ENCODE results near the gene LUM. TPM values are rescaled to one million over a fixed set of nuclear protein-coding genes. Genes with fewer than 3 reads are reported as not detected.
A peak's percentile ranks its signal among the peaks of the same experiment; 100 is the strongest.

Gene LUM, protein sequence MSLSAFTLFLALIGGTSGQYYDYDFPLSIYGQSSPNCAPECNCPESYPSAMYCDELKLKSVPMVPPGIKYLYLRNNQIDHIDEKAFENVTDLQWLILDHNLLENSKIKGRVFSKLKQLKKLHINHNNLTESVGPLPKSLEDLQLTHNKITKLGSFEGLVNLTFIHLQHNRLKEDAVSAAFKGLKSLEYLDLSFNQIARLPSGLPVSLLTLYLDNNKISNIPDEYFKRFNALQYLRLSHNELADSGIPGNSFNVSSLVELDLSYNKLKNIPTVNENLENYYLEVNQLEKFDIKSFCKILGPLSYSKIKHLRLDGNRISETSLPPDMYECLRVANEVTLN
- polyA plus RNA-seq (ENCODE audit: insufficient read length): 424 TPM

GRCh38 chr12:91111366-91112325 lies at the start of gene LUM:
Gene LUM, minus strand, starts transcription at chr12:91111494. Its CDS starts 2,515 bp downstream, at chr12:91108979.
- DNase-seq: peak; percentile 89

DNA sequence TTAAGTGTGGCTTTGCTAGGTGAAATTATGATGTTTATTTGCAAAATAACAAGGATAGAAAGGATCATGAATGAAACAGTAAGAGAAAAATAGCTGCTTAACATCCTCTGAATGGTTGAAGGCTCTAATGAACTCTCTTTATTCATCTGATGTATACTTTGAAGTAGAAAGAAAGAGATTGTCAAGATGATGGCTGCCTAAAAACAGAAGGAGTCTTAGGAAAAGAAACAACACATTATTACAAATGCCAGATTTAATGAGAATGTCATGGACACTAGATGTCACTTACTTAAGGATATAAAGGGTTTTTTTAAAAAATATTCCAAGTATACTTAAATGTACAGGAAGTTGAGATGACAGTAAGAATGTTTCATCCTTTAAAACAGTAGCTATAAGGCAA lies 49.7 kb upstream of the LUM start:
- DNase-seq: no peak

DNA sequence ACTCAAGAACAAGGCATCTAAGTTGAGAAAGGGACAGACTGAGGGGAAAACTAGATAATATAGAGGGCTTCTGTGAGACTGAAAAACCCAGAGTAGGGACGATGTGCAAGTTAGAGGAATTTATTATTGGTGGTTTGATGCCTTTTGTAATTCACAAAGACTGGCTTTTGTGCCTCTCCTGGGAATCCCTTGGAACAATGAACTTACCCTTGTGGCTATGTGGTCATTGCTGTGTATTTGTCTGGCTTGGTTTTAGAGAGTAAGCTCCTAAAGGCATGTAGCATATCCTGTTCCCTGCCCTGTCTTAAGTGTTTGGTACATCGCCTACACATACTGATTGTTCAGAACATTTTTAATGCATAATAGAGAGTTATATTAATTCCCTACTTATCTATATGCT lies 44.7 kb upstream of the LUM start:
- DNase-seq: no peak

- no peak for DNase-seq
These were observed 42.8 kb upstream of the LUM start for GRCh38 chr12:91154131-91154530.

DNA sequence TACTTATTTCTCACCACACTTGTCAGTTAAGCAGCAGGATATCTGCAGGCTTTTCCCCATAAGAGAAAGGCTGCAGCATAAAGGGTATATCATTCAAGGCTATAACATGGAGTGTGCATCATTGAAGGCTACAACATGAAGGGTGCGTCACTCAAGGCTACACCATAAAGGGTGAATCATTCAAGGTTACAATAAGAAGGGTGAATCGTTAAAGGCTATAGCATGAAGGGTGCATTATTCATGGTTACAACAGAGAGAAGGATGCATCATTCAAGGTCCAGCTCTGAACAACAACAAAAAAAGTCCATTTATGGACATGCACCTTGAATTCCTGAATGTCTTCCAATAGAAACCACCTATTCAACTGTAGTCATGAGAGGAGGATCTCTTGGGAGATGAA lies 32.8 kb upstream of the LUM start:
- DNase-seq: no peak

DNA sequence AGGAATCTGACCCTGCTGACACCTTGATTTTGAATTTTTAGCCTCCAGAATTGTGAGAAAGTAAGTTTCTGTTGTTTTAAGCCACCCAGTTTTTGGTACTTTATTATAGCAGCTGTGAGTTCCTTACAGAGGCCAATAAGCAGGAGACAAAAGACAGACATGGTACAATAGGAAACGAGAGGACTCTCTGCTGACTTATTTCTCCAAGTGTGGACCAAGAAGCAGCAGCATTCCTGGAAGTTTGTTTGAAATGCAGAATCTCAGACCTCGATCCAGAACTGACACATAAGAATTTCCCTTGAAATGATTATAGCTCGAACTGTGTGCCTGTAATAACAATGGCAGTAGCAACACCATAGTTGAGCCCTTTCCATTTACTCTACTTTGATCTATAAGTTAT lies 31.9 kb upstream of the LUM start:
- no peak for DNase-seq

GRCh38 chr12:91142221-91142631 lies 30.9 kb upstream of the LUM start:
- DNase-seq: peak; percentile 71

GRCh38 chr12:91140026-91140931 lies 29.0 kb upstream of the LUM start:
- DNase-seq: peak; percentile 68

DNA sequence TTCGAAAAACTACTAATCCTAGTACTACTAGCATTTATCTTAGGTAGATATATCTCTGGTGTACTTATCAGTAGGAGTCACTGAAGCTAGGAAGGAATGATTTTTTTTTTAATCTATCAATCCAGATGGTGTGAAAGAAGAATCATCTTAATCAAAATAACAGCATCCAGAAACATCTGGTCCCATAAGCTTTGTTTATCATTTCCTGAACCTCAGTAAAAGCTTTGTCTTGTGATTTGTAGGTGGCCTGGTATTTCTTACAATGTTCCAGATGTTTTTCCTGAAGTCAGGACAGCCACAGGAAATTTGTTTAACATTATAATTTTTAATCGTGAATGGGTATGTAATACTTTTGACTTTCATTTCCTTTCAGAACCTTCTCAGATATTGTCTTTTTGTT lies 28.0 kb upstream of the LUM start:
- DNase-seq: no peak

GRCh38 chr12:91138337-91138920 lies 27.1 kb upstream of the LUM start:
- DNase-seq: no peak

GRCh38 chr12:91133871-91134270 lies 22.6 kb upstream of the LUM start:
- DNase-seq: no peak

- DNase-seq: no peak
These were observed 18.5 kb upstream of the LUM start for GRCh38 chr12:91129662-91130362.

- DNase-seq: no peak
These were observed 16.5 kb upstream of the LUM start for GRCh38 chr12:91127751-91128150.

DNA sequence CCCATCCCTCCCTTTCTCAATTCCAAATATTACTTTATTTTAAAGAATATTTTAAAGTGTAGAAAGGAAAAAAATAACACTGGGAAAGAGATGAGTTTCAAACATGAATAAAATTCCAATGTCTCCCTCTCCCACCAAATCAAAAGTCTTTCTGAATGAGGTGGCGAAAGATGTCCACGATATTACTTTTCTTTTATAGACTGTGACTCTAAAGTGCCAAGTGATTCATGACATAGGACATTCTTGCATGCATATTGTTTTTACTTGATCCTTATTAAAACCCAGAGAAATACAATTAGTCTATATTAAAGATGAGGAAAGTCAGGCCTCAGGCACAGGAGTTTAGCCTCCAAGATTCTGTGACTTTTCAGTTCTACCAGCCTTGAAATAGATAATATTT lies 16.0 kb upstream of the LUM start:
- DNase-seq: no peak

DNA sequence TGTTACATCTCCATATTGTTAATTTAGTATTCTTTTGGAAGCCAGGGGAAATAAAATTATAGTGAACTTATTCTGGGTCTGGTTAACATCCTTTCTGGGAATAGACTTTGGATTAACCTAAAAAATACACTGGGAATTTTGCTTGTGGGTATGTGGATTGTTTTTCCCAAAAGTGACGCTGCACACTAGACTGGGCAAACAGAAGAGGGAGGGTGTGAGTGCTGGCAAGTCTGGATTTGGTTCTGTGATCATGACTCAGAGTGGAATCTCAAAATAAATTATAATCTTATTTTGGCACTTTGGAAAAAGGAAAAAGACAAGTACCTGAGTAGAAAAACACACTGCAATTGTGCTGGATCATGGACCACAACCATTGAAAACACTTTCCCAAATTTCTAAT lies 15.2 kb upstream of the LUM start:
- DNase-seq: no peak

DNA sequence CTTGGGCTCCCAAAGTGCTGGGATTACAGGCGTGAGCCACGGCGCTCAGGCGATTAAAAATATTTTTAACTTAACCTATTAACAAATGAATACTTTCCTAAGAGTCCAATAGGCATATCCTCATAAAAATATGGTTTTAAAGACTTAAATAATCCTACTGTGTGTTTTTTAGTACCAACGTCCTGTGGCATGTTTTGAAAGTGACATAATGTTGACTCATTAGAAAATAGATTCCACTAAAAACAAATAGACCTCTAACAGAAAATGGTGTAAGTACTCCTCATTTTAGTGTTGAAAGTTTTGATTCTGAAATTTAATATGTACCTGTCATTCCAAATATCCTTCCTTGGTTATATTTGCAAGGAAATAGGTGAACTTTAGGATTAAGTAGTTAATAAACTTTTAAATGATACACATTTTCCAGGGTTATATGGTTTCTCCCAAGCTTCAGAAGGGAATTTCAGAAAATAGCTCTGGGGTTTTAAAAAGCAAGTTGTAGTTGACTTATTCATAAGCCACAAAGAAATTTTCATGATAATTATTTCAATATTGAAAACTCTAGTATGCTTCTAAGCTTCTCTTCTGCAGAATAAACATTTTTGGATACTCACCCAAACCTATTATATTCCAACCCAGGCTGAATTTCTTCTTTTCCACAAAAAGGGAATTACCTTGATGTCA lies 12.1 kb upstream of the LUM start:
- no peak for DNase-seq

DNA sequence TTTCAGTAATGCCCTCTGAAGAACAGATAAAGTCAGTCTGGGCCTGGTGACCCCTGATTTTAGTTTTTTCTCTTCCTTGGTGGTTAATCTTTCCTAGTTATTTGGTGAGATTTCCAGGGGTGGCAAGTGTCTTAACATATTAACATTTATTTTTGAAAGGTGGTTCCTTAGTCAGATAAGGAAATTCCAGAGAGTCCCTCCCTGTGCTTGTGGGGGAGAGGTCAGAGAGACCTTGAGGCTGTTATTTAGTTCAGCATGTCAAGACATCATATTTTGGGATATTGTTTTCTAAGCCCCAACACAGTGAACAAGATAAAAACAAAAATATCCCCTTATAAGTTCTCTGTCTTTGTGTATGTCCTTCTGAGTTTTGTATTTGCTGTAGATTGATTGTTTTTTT lies 9.5 kb upstream of the LUM start:
- DNase-seq: no peak

DNA sequence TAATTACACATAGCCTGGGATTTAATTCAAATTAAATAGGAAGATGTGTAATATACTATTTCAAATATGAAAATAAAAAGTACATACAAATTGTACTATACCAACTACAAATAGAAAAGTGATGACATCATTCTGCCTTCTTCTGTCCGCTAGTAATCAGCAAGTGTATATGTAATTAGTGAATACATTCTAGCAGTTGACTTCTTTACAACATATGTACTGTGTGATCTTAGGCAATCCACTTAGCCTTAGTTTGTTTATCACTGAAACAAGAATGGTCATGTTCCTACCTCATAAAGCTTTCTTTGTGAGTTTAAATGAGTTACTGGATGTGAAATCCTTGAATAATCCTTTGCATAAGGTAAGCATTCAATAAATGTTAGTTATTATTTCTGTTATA lies 7.8 kb upstream of the LUM start:
- no peak for DNase-seq

GRCh38 chr12:91113621-91114020 lies 2.3 kb upstream of the LUM start:
- no peak for DNase-seq

GRCh38 chr12:91110311-91110924 lies 876 bp downstream of the LUM start:
- no peak for DNase-seq

All from hindlimb muscle (tissue), 1 donor.